HG03103 (cell line): Measurements from ENCODE around the gene TRIM44.

Experiments
- ATAC-seq: cut with Tn5 transposase; IDR thresholded peaks from one replicate; pipeline ENCODE4 v1.9.1; 2021; ENCODE audit warnings: low read depth; ENCODE audit not compliant: unreplicated experiment

TRIM44 gene, protein sequence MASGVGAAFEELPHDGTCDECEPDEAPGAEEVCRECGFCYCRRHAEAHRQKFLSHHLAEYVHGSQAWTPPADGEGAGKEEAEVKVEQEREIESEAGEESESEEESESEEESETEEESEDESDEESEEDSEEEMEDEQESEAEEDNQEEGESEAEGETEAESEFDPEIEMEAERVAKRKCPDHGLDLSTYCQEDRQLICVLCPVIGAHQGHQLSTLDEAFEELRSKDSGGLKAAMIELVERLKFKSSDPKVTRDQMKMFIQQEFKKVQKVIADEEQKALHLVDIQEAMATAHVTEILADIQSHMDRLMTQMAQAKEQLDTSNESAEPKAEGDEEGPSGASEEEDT

GRCh38 chr11:35662649-35663407 is at the start of gene TRIM44:
TSS of gene TRIM44 (plus strand) at chr11:35662775. CDS start at chr11:35663112, 337 bp downstream.
- ATAC-seq: peak; percentile 78

GRCh38 chr11:35614939-35615569 is 47.5 kb upstream of the TRIM44 start:
- ATAC-seq: no peak

DNA sequence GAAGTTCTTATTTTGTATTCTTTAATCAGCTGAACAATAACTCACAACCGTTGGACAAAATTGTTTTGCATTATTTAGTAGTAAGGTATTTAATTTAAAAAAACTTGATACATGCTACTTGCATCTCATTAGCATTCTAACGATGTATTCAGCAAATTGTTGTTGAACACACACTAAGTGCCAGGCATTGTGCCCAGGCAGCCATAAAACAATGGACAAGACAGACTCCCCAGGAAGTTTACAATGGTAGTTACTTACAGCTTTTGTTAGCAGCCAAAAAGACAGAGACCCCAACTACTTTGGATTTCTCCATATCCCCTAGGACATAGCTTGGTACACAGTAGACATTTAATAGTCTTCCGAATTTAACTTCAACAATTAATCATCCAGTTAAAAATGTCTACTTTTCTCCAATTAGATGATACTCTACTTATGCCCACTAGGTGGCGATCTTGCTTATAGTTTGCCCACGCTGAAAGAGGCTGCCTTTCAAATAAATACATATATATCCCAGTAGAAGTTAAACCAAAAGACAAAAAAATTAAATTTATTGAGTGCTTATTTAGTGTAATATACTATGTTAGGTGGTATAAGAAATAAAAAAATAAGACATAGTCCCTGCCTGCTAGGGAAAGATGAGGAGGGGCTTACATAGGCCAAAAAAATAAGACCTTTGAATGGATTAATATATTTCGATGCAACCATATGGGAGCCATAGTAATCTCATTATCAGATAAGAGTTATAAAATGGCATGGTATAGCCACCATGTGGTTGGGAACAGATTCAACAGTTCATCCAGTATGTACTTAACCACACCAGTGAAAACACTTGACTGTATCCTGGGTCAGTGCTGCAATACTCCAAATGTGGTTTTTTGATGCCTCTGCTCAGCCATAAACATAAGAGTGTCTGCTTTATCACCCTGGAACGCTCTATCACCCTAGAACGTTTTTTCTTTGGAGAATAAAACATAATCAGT is 46.4 kb upstream of the TRIM44 start:
- ATAC-seq: no peak

DNA sequence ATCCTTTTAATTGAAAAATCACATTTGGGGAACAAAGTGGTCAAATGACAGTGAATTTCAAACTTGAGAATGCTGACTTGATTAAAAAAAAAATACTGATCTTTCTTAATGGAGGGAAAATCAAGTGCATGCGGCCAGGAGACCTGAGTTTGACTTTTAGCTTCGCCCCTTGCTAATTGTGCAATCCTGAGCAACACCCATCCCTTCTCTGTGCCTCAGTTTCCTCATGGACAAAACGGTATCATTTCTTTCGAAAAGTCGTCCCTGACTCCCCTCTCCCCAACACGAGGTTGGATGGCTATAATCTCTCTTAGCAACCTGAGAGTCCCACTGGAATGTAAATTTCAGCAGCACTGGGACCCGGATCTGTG is 45.3 kb upstream of the TRIM44 start:
- ATAC-seq: no peak

DNA sequence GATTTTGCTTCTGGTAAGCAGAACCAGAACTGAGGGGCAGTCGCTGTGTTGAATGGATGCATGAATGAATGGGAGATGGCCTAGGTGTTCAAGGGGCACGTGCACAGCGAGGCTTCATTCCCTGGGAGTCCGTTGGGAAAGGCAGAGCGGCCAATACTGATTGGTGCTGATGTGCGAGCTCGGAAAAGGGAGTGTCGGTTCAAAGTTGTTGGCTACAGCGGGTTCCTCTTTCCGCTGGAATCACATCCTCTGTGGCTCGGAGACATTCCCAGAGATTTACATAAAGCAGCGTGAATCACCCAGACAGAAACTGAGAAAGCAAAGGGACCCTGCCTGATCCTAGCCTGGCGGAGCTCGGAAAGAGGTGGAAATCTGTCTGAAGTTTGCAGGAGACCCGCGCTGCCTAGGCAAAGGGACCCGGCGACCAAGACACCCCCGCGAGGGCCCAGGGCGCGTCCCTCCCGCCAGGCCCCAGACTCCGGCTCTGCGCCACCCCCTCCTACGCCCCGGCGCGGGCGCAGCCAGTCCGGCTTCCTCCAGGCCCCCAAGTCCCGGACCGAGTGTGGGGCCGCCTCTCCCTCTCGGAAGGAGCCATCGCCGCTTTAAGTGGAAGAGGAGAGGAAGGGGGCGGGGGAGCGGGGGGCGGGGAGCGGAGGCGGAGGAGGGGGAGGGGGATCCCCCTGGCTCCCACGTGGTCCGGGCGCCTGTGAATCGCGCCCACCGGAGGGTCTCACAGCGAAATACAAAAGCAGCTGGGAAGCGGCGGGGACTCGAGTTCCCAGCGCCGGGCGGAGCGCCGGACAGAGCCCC is 44.7 kb upstream of the TRIM44 start, which contains the start of gene FJX1:
FJX1 (plus strand) TSS at position 774 of the 810 bp plus-strand sequence. CDS start 177 bp downstream, outside the sequence.
- ATAC-seq: peak; percentile 34

DNA sequence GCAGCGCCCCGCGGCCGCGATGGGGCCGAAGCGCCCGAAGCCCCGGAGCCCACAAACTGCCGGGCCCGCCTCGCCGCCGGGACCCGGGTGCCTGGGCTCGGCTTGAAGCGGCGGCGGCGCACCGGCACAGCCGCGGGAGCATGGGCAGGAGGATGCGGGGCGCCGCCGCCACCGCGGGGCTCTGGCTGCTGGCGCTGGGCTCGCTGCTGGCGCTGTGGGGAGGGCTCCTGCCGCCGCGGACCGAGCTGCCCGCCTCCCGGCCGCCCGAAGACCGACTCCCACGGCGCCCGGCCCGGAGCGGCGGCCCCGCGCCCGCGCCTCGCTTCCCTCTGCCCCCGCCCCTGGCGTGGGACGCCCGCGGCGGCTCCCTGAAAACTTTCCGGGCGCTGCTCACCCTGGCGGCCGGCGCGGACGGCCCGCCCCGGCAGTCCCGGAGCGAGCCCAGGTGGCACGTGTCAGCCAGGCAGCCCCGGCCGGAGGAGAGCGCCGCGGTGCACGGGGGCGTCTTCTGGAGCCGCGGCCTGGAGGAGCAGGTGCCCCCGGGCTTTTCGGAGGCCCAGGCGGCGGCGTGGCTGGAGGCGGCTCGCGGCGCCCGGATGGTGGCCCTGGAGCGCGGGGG is 44.0 kb upstream of the TRIM44 start:
- ATAC-seq: peak; percentile 40

GRCh38 chr11:35619116-35619854 is 43.3 kb upstream of the TRIM44 start:
- peak; percentile 27 for ATAC-seq

DNA sequence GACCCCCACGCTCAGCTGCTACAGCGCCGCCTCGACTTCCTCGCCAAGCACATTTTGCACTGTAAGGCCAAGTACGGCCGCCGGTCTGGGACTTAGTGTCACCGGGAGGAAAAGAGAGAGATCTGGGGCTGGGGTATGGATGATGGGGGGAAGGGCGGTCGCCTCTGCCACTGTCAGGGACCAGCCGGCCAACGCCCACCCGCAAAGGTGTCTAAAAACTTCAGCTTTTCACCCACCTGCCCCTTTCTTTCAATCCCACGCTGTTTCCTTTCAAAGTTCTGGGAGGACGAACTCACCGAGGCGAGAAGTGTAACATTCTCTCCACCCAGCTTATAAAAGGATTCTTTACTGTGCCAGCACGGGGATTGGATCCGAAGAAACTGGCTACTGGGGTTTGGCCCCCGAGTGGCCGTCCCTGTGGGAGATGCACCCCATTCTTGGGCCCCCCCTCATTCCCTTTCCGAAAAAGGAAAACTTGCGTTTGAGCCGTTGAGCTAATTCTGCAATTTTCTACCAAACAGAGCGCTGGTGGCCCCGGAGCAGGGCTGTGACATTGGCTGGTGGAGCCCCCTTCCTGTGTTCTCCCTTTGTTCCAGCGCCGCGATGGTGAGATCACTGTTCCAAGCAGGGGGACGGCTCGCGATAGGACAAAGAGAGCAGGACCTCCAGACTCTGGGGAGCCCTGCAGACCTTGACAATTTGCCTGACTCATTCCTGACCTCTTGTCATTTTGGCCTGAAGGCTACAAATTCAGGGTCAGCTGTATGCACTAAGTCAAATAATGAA is 42.5 kb upstream of the TRIM44 start:
- no peak for ATAC-seq

DNA sequence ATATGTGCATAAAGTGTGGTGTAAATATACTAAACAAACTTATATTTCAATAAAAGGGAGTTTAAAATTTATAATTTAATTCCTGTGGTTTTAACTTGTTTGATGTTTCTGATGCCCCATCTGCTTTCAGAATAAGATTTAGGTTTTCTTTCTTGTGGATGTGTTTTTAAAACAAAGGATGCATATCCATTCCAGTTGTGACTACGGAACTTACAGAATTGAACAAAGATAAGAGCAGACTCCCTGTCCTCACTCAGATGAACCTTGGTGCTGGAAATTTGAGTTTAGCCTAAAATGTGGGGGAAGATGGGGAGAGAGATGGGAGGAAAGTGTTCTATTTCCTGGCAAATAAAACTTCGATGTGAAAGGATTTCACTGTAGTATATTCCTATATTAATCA is 41.8 kb upstream of the TRIM44 start:
- ATAC-seq: no peak

DNA sequence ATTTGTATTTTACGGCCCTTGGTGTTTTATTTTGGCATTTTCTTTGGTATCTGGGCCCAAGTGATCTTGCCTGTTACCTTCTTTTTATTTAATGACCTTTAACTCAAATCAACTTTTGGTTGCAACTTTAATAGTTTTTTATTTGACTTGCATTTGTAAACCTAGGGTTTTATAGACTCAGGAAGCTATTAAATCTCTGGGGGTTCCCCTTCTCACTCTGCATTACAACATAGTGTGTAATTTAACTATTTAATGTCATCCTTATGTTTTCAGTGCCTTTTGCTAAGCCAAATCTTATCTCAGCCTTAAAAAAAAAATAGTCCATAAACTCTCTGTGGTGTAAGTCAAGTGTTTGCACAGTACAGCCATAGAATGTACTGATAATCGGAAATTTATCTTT is 41.0 kb upstream of the TRIM44 start:
- no peak for ATAC-seq

GRCh38 chr11:35622070-35622469 is 40.5 kb upstream of the TRIM44 start:
- no peak for ATAC-seq

- ATAC-seq: no peak
Measured at GRCh38 chr11:35623621-35624168, 38.9 kb upstream of the TRIM44 start.

DNA sequence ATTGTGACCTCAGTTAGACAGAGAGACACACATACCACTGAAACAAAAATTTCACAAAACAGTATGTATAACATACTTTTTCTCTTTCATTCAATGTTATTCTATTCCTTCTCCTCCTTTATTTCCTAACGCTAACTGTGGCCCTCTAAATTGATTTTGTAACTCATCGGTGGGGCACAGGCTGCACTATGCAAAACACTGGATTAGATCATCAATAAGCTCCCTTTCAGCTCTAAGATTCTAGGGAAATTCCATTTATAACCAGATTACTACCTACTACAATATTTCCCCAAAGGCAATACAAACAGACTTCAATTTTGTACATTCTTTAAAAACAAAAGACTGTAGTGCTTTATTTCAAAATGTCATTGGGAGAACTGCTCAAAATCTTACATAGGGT is 38.3 kb upstream of the TRIM44 start:
- ATAC-seq: no peak

GRCh38 chr11:35624781-35625180 is 37.8 kb upstream of the TRIM44 start:
- no peak for ATAC-seq

DNA sequence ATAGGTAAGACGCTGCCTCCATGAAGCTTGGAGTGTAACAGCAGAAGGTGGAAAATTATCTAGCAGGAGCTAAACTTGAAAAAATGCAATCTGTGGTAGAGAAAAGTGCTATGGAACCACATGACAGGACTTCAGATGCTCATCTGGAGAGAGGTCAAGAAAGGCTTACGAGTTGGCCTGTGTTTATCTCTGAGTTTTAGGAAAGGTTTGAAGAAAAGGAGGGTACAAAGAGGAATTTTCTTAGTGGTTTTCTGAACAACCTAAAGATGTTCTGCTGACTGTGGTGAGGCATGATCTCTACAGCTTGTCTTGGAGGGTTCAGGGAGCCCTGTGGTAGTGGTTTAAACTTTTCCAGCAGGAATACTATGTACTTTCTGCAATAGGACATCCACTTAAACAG is 36.1 kb upstream of the TRIM44 start:
- no peak for ATAC-seq

- no peak for ATAC-seq
Measured at GRCh38 chr11:35629511-35629910, 33.1 kb upstream of the TRIM44 start.

DNA sequence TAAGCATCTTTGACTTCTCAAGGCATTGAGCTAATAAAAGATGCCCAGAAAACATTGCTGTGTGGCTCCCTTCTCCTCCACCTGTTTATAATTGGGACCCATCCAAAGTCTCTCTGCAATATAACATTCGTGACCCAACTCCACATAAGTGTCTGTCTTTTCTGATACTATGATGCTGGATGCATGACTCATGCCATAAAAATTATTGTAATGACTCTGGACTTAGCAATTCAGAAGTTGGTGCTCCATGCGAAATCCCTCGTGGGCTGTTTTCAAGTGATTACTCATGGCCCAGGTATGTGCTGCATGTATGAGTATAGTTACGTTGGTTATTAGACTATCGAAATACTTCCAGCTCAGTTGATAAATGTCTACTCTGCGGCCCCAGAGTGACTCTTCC is 32.7 kb upstream of the TRIM44 start:
- no peak for ATAC-seq
